ENCODE data around the gene ODF2L.

ODF2L gene

GRCh38 chr1:86395751-86396497 lies at the start of gene ODF2L (continued):
- no peak; the same call in 1 of the 2 replicates for TF ChIP-seq ZBTB48 (tag by site-specific recombination; IDR thresholded peaks at IDR 0.05)
- no peak for TF ChIP-seq ZNF704 (tag by site-specific recombination; IDR thresholded peaks at IDR 0.05)
- no peak for TF ChIP-seq ZNF391 (tag by site-specific recombination; IDR thresholded peaks at IDR 0.05; ENCODE audit: borderline replicate concordance, low read depth)
- TF ChIP-seq HOXA7 (CRISPR knock-in tag; IDR thresholded peaks at IDR 0.05; ENCODE audit: borderline replicate concordance): no peak
- TF ChIP-seq ZSCAN4 (tag by site-specific recombination; IDR thresholded peaks at IDR 0.05): no peak
- no peak for TF ChIP-seq TCF7L2 (IDR thresholded peaks at IDR 0.05; ENCODE audit: borderline replicate concordance, low read depth, low read length)
- TF ChIP-seq ZNF549 (tag by site-specific recombination; IDR thresholded peaks at IDR 0.05): no peak
- no peak for TF ChIP-seq ZSCAN23 (tag by site-specific recombination; IDR thresholded peaks at IDR 0.05)
- TF ChIP-seq ZNF791 (tag by site-specific recombination; IDR thresholded peaks at IDR 0.05): no peak
- peak; percentile 82 for TF ChIP-seq ZBTB8A (tag by site-specific recombination; IDR thresholded peaks at IDR 0.05)
- TF ChIP-seq PRDM2 (tag by site-specific recombination; IDR thresholded peaks at IDR 0.05; ENCODE audit: borderline replicate concordance): no peak
- no peak for TF ChIP-seq ZBTB44 (tag by site-specific recombination; IDR thresholded peaks at IDR 0.05)
- no peak for TF ChIP-seq ZNF626 (tag by site-specific recombination; IDR thresholded peaks at IDR 0.05)
- no peak for TF ChIP-seq ZNF311 (tag by site-specific recombination; IDR thresholded peaks at IDR 0.05; ENCODE audit: borderline replicate concordance)
- TF ChIP-seq ZNF18 (tag by site-specific recombination; IDR thresholded peaks at IDR 0.05): no peak
- no peak for TF ChIP-seq ZNF610 (tag by site-specific recombination; IDR thresholded peaks at IDR 0.05; ENCODE audit: borderline replicate concordance)
- no peak for TF ChIP-seq BCL6B (tag by site-specific recombination; IDR thresholded peaks at IDR 0.05)
- peak; percentile 55 for TF ChIP-seq ZBTB26 (tag by site-specific recombination; optimal IDR thresholded peaks at IDR 0.05)
- TF ChIP-seq ZNF571 (tag by site-specific recombination; IDR thresholded peaks at IDR 0.05): no peak
- no peak for TF ChIP-seq ZSCAN5A (tag by site-specific recombination; IDR thresholded peaks at IDR 0.05)
- no peak for TF ChIP-seq ZSCAN30 (tag by site-specific recombination; IDR thresholded peaks at IDR 0.05)
- no peak for TF ChIP-seq ZNF10 (tag by site-specific recombination; IDR thresholded peaks at IDR 0.05)
- no peak for TF ChIP-seq ZNF707 (tag by site-specific recombination; IDR thresholded peaks at IDR 0.05)
